ENCODE data around the gene KIF12.

DNA sequence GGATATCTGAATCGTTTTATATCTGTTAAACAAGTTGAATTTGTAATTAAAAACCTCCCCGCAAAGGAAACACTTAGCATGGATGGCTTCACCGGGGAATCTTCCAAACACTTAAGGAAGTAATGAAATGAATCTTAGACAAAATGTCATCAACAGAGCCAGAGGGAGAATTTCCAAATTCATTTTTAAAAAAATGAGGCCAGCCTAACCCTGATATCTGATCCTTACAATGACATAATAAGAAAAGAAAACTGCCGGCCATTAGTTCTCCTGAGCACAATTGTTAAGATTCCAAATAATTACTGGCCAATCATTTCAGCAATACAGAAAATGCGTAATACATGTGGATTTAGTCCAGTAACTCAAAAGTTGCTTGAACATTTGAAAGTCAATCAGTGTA is 6.1 kb upstream of the KIF12 start:
- TF ChIP-seq CTCF (IDR thresholded peaks at IDR 0.05; ENCODE audit: extremely low read depth in 1 of 2, insufficient read depth in 1 of 2, low read depth in 1 of 2, low read length in 2 of 2) (no peak), GATA2 (IDR thresholded peaks at IDR 0.05; ENCODE audit: insufficient read depth, insufficient read length, low read depth, low read length) (no peak), POLR2A (IDR thresholded peaks at IDR 0.05; ENCODE audit: low read depth, low read length) (no peak), POLR2AphosphoS5 (IDR thresholded peaks at IDR 0.05; ENCODE audit: insufficient read depth, low read depth, low read length) (no peak), EZH2 (IDR thresholded peaks at IDR 0.05; ENCODE audit: borderline replicate concordance, low read depth, low read length, severe bottlenecking) (no peak), MYC (IDR thresholded peaks at IDR 0.05; ENCODE audit: low read depth, low read length) (no peak), JUN (IDR thresholded peaks at IDR 0.05; ENCODE audit: borderline replicate concordance, insufficient read depth, insufficient read length, low read depth) (no peak), FOS (IDR thresholded peaks at IDR 0.05; ENCODE audit: borderline replicate concordance, insufficient read depth, low read length) (no peak)
- TF ChIP-seq, protein P1, sequence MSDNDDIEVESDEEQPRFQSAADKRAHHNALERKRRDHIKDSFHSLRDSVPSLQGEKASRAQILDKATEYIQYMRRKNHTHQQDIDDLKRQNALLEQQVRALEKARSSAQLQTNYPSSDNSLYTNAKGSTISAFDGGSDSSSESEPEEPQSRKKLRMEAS (IDR thresholded peaks at IDR 0.05; ENCODE audit: insufficient read depth, insufficient read length) = no peak
